ENCODE results near the gene ANKK1.

The ANKK1 gene

DNA sequence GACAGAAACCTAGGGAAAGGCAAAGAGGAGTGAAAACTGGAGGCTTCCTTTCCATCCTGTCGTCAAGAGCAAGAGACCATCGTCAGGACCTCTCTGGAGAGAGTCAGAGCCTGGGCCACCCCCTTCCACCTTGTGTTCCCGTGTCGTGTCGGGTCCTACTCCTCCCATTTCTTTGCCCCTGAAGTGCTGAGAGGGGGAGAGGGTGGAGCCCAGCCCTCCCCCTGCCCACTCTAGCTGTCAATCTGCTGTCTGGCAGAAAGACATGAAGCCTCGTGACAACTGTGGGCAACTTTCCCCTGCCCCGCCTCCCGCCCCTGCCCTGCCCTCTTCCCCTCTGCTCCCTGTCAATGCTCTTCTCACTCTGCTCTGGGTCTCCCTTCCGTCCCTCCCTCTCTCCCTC is 20.6 kb downstream of the ANKK1 start:
- Histone ChIP-seq H3K4me3 (no peak overlapping the region), H3K27ac (no peak overlapping the region)
- DNase-seq (ENCODE audit: low spot score) = no peak
- TF ChIP-seq, protein P1, sequence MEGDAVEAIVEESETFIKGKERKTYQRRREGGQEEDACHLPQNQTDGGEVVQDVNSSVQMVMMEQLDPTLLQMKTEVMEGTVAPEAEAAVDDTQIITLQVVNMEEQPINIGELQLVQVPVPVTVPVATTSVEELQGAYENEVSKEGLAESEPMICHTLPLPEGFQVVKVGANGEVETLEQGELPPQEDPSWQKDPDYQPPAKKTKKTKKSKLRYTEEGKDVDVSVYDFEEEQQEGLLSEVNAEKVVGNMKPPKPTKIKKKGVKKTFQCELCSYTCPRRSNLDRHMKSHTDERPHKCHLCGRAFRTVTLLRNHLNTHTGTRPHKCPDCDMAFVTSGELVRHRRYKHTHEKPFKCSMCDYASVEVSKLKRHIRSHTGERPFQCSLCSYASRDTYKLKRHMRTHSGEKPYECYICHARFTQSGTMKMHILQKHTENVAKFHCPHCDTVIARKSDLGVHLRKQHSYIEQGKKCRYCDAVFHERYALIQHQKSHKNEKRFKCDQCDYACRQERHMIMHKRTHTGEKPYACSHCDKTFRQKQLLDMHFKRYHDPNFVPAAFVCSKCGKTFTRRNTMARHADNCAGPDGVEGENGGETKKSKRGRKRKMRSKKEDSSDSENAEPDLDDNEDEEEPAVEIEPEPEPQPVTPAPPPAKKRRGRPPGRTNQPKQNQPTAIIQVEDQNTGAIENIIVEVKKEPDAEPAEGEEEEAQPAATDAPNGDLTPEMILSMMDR (IDR thresholded peaks at IDR 0.05) = no peak

DNA sequence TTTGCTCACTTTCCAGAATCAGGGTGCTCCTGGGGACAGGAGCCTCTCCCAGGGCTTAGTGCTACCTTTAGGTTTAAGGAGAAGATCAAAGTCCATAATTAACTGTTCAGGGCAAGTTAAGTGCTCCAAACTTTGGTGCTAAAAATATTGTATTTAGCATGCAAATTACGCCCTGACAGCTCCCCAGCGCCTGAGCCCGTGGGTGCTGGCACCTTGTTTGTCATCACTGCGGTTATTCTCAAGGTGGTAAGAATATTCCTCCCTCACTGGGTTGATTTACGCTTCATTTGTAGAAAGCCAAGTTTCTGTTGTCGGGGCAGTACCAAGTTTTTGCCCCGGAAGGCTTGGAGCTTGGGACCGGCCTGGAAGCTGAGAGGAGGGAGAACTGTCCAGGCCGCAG is 21.3 kb downstream of the ANKK1 start:
- Histone ChIP-seq H3K27ac (no peak overlapping the region), H3K4me3 (no peak overlapping the region)
- no peak for DNase-seq (ENCODE audit: low spot score)
- TF ChIP-seq, protein P1 (IDR thresholded peaks at IDR 0.05) = no peak

DNA sequence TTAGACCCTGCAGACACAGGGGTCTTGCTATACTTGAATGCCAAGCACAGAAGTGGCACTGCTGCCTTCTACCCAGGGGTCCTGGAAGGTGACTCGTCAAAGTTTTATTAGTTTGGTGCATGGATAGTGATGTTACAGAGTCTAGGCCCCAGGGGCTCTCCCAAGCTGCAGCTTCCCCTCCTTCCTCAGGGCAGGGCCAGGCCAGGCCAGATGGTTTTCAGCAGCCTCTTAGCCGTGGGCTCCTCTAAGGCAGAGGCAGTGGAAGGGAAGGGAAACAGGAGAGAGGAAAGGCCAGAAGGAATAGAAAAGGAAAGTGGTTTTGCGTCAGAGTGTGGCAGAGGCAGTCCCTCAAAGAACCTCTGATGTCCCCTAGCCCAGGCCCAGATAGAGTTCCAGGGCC is 21.9 kb downstream of the ANKK1 start:
- Histone ChIP-seq H3K27ac (no peak overlapping the region), H3K4me3 (no peak overlapping the region)
- DNase-seq (ENCODE audit: low spot score) = no peak
- TF ChIP-seq, protein P1 (IDR thresholded peaks at IDR 0.05) = no peak

DNA sequence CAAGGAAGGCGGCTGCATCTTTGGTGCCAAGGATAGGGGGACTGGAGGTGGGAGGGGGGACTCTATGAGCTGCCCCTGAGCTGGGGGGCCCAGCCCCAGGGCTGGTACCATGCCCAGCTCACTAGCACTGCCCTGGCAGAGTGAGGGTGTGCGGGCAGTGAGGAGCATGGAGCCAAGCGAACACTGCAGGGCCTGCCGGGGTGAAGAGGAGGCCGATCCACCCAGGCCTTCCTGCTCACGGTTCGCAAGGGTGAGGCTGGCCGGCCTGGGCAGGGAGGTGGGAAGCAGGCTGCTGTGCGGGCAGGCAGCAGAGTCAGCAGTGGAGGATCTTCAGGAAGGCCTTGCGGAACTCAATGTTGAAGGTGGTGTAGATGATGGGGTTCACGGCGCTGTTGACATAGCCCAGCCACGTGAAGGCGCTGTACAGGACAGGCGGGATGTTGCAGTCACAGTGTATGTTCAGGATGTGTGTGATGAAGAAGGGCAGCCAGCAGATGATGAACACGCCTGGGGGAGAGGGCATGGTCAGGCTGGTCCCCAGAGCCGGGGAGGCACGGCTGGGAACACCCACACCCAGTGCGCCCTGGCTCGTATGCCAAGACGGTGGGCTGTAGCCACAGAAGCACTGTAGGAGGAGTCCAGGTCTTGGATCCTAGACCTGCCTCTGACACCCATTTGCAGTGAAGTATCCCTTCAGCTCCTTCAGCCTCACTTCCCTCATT is 23.0 kb downstream of the ANKK1 start:
- TF ChIP-seq, protein P1 (IDR thresholded peaks at IDR 0.05) = no peak
- no peak for DNase-seq (ENCODE audit: low spot score)
- Histone ChIP-seq H3K4me3 (no peak overlapping the region), H3K27ac (no peak overlapping the region)

DNA sequence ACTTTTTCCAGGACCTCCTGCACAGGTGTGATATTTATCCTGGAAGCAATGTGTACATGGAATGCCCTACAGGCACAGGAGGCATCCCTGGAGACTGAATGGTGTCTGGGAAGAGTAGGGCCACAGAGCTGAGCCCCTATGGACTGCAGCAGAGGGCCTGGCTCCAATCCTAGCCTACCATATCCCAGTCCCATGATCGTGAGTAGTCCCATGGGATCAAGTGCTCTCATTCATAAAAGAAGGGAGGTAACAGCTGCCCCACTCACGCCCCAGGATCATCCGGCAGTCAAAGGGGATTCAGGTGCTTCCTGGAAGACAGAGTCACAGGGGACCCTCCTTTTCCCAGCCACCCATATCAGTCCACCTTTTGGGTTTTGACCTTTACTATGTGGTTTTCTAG is 24.0 kb downstream of the ANKK1 start:
- Histone ChIP-seq H3K27ac (no peak overlapping the region), H3K4me3 (no peak overlapping the region)
- TF ChIP-seq, protein P1 (IDR thresholded peaks at IDR 0.05) = no peak
- DNase-seq (ENCODE audit: low spot score) = no peak

DNA sequence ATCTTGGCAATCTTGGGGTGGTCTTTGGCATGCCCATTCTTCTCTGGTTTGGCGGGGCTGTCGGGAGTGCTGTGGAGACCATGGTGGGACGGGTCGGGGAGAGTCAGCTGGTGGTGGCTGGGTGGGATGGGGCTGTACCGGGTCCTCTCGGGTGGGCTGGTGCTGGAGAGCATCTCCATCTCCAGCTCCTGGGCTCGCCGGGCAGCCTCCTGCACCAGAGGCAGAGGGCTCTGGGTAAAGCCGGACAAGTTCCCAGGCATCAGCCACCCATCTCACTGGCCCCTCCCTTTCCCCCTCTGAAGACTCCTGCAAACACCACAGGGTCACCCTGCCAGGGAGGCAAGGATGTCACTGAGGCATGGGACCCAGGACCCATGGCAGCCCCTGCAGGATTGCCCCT is 25.1 kb downstream of the ANKK1 start:
- no peak overlapping the region for H3K27ac ChIP-seq
- no peak overlapping the region for H3K4me3 ChIP-seq
- TF ChIP-seq, protein P1 (IDR thresholded peaks at IDR 0.05) = no peak
- no peak for DNase-seq (ENCODE audit: low spot score)

DNA sequence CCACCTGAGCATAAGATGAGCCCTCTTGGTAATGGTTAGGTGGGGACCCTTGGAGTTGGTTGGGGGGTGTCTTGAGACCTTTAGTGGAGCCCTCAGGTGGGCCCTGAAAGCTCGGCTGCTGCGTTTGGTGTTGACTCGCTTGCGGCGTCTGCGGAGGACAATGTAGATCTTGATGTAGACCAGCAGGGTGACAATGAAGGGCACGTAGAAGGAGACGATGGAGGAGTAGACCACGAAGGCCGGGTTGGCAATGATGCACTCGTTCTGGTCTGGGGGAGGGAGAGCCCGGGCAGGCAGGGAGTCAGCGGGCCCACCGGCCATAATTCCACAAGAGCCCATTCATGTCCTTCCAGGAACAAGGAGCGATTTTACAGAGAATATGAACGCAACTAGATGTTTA is 27.8 kb downstream of the ANKK1 start:
- H3K27ac ChIP-seq = no peak overlapping the region
- TF ChIP-seq, protein P1 (IDR thresholded peaks at IDR 0.05) = no peak
- H3K4me3 ChIP-seq = no peak overlapping the region
- DNase-seq (ENCODE audit: low spot score) = no peak

All from coronary artery (tissue), 2 donors.